Activated T-cell treated with anti-CD3 and anti-CD28 coated beads for 24 hours (primary cell): Measurements from ENCODE around the gene CUBN.

Experiments used
- DNase-seq: peaks from one replicate; pipeline ENCODE4 v3.0.0-alpha.2; 2020; ENCODE audit warnings: low read depth

CUBN gene

GRCh38 chr10:17067376-17068264 lies 62.0 kb downstream of the CUBN start:
- no peak for DNase-seq

DNA sequence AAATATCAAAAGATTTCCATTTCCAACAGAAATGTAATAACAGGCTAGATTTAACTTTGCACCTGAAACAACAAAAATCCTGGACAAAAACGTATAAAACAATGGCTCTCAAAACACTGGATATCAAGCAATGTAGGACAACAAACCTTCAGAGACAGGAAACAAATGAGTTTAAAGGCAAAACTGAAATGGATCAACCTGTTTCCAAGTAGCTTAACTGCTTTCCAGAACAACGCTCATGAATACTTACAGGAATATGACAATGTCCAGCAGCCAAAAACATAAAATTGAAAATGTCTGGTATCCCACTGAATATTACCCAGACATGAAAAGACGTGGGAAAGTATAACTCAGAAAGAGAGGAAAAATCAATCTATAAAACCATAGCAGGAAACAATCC lies 62.8 kb downstream of the CUBN start:
- no peak for DNase-seq

DNA sequence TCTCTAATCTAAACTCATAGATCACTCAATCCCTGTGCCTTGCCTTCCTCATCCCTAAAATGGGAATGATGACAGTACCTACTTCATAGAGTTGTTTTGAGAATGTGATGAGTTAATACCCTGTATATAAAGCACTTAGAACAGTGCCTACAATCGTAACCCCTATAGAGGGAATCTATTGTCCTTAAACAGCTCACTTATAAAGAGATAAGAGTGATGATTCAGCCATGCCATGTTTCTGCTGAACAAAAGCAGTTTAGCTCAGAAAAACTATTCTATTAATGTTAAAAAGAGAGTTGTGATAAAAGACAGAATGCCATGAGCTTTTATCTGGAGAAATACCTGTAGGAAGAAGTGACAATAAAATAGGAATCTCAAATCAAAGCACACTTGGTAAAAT lies 63.6 kb downstream of the CUBN start:
- no peak for DNase-seq

GRCh38 chr10:17065273-17065672 lies 64.3 kb downstream of the CUBN start:
- DNase-seq, result no peak

- DNase-seq, result no peak
These were observed 65.2 kb downstream of the CUBN start for GRCh38 chr10:17064435-17064834.

GRCh38 chr10:17062955-17063484 lies 66.6 kb downstream of the CUBN start:
- no peak for DNase-seq

DNA sequence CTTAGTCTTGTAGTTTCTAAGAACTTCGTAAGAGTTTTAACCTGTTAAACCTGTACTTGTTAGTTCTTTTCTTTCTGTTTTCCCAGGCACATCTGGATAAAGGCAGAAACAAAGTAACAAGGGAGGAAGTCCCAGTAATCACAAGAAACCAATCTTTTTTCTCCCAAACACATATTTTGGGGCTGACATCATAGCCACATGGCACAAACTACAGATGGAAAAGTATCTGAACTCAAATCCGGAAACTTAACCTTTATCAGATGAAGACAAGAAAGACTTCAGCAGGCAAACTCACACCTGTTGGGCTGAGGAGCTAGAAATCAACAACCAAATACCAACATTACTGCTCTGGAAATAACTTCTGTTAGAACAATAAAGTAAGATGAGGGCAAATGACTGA lies 67.1 kb downstream of the CUBN start:
- no peak for DNase-seq

GRCh38 chr10:17062009-17062408 lies 67.6 kb downstream of the CUBN start:
- DNase-seq, result no peak

GRCh38 chr10:17061418-17061817 lies 68.2 kb downstream of the CUBN start:
- no peak for DNase-seq

DNA sequence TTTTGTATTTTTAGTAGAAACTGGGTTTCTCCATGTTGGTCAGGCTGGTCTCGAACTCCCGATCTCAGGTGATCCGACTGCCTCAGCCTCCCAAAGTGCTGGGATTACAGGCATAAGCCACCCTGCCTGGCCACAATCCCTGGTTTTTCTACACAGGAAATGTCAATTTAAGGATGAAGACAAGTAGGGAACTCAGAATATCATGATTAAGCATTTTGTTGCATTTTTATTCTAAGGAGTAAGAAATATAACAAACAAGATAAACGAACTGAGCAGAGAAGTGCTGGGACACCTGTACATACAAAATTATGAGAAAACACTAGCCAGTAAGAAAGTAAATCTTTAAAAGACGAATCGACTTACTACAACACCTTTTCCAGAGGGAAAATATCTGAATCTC lies 69.3 kb downstream of the CUBN start:
- DNase-seq, result no peak

DNA sequence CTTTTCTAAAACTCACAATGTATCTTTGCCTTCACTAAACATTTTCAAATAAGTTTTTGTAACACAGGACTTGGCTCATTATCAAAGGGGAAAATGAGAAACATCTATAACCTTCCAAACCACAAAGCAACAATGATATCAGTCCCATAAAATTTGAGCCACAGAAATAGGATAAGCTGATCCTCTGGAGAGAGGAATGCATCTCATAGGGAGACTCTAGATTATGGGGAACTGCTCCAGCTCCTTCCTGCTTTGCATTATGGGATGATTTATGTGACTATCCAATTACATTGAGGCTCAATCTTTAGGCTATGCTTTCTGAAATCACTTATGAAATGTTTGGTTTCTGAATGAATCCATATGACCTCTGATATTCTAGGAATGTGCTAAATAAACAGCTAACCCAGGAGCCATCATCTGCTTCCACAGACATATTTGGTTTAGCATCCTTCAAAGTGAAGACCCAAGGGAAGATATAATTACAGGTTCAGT lies 70.4 kb downstream of the CUBN start:
- no peak for DNase-seq

- DNase-seq, result no peak
These were observed 71.5 kb downstream of the CUBN start for GRCh38 chr10:17058093-17058492.

GRCh38 chr10:17056781-17057428 lies 72.7 kb downstream of the CUBN start:
- no peak for DNase-seq

DNA sequence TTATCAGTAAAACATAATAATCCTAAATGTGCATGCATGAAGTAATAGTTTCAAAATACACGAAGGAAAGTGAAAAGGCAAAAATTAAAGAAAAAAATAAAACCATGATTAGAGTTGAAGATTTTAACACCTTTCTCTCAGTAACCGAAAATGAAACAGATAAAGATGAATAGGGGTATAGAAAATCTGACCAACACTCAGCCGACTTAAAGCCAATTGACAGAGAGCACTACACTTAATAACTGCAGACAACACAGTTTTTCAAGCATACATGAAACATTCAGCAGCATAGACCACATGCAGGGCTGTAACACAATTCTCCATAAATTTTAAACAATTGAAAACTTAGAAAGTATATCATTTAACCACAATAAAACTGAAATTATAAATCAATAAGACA lies 76.1 kb downstream of the CUBN start:
- no peak for DNase-seq

- DNase-seq, result no peak
These were observed 76.5 kb downstream of the CUBN start for GRCh38 chr10:17053061-17053460.

DNA sequence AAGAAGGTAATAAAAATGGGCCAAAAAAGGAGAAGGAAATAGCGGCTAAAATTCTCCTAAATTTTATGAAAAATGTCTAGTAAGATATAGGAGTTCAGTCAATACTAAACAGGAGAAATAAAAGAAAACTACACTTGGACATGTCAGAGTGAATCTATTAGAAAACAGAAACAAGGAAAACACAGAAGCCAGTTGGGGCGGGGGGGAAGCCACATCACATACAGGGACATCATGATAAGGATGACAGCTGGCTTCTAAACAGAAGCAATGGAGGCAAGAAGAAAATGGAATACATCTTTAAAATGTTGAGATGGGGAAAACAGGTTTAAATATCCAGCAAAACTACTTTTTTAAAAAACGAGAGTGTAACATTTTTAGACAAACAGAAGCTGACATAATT lies 77.8 kb downstream of the CUBN start:
- DNase-seq, result no peak

- no peak for DNase-seq
These were observed 80.4 kb downstream of the CUBN start for GRCh38 chr10:17049195-17049594.

DNA sequence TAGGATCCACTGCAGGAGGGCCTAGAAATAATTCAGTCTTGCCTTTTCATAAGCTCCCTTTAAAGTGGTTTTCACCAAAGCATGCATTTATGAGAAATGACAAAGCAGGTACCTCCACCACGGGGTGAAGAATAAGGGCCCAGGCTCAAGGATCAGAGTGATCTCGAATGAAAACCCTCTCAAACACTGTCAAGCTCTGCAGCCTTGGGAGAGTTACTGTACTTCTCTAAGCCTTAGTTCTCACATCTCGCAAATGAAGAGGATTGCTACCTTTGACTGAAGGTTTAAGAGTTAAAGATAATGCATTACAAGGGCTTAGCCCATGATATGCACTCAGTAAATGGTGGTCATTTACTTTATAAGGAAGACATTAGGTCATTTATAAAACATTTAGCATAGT lies 81.7 kb downstream of the CUBN start:
- no peak for DNase-seq

GRCh38 chr10:17046989-17047388 lies 82.6 kb downstream of the CUBN start:
- DNase-seq, result no peak

- no peak for DNase-seq
These were observed 86.0 kb downstream of the CUBN start for GRCh38 chr10:17043586-17043985.

GRCh38 chr10:17041626-17042520 lies 87.7 kb downstream of the CUBN start:
- no peak for DNase-seq

- no peak for DNase-seq
These were observed 91.0 kb downstream of the CUBN start for GRCh38 chr10:17038627-17039026.
